Measurements from ENCODE around the gene SDF4.

Gene SDF4

DNA sequence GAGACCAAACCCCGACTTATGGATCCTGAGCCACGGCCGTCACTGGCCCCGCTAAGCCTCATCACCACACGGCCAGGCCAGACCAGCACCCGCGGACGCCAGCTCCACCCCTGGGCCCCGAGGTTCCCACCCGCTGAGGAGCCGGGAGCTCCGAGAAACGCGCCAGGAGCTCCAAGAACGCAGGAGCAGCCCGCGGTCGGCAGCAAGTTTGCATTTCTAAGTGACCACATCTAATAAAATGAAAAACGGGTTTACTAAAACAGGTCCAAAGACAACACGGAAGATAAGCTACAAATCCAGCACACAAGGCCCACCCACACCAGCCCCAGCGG lies 22.8 kb upstream of the SDF4 start:
- Histone ChIP-seq H2AFZ (ENCODE audit: low read depth, low read length) (no peak overlapping the region), H3K27ac (ENCODE audit: low read length) (no peak overlapping the region), H3K36me3 (ENCODE audit: insufficient read depth, low read length) (peaks cover 68% of the 10 kb centered on the region), H3K9ac (ENCODE audit: low read depth, low read length) (no peak overlapping the region), H4K20me1 (ENCODE audit: insufficient read depth, low read length) (peaks cover 26% of the 10 kb centered on the region), H3K4me1 (ENCODE audit: insufficient read depth, low read length) (peaks cover 24% of the 10 kb centered on the region), H3K27me3 (ENCODE audit: insufficient read depth, low read length, poor library complexity) (no peaks in the 10 kb centered on the region), H3K4me3 (ENCODE audit: low read depth in 1 of 2, low read length in 2 of 2) (no peak overlapping the region), H3K4me2 (ENCODE audit: insufficient read depth, low read length) (no peak overlapping the region), H3K9me3 (ENCODE audit: insufficient read depth, low read length, severe bottlenecking) (no peaks in the 10 kb centered on the region), H3K79me2 (ENCODE audit: insufficient read depth, low read length) (peaks cover 18% of the 10 kb centered on the region)
- ATAC-seq (ENCODE audit: insufficient read depth, low read depth), result no peak
- TF ChIP-seq CTCF (IDR thresholded peaks at IDR 0.05; ENCODE audit: borderline replicate concordance, extremely low read depth, low read length, poor library complexity, severe bottlenecking) (no peak), EZH2 (IDR thresholded peaks at IDR 0.05; ENCODE audit: borderline replicate concordance, low read depth, low read length, severe bottlenecking) (no peak)
- DNase-seq, result no peak

- H3K79me2 ChIP-seq (ENCODE audit: insufficient read depth, low read length), result peaks cover 15% of the 10 kb centered on the region
- no peaks in the 10 kb centered on the region for H3K9me3 ChIP-seq (ENCODE audit: insufficient read depth, low read length, severe bottlenecking)
- H3K4me2 ChIP-seq (ENCODE audit: insufficient read depth, low read length), result no peak overlapping the region
- no peaks in the 10 kb centered on the region for H3K27me3 ChIP-seq (ENCODE audit: insufficient read depth, low read length, poor library complexity)
- H2AFZ ChIP-seq (ENCODE audit: low read depth, low read length), result no peak overlapping the region
- no peak overlapping the region for H3K9ac ChIP-seq (ENCODE audit: low read depth, low read length)
- no peak for DNase-seq
- peaks cover 23% of the 10 kb centered on the region for H4K20me1 ChIP-seq (ENCODE audit: insufficient read depth, low read length)
- H3K36me3 ChIP-seq (ENCODE audit: insufficient read depth, low read length), result peaks cover 63% of the 10 kb centered on the region
- H3K27ac ChIP-seq (ENCODE audit: low read length), result no peak overlapping the region
- peaks cover 24% of the 10 kb centered on the region for H3K4me1 ChIP-seq (ENCODE audit: insufficient read depth, low read length)
- TF ChIP-seq CTCF (IDR thresholded peaks at IDR 0.05; ENCODE audit: borderline replicate concordance, extremely low read depth, low read length, poor library complexity, severe bottlenecking) (no peak), EZH2 (IDR thresholded peaks at IDR 0.05; ENCODE audit: borderline replicate concordance, low read depth, low read length, severe bottlenecking) (no peak)
- H3K4me3 ChIP-seq (ENCODE audit: low read depth in 1 of 2, low read length in 2 of 2), result no peak overlapping the region
- ATAC-seq (ENCODE audit: insufficient read depth, low read depth), result no peak
Measured at GRCh38 chr1:1253972-1254666, 22.3 kb upstream of the SDF4 start.

DNA sequence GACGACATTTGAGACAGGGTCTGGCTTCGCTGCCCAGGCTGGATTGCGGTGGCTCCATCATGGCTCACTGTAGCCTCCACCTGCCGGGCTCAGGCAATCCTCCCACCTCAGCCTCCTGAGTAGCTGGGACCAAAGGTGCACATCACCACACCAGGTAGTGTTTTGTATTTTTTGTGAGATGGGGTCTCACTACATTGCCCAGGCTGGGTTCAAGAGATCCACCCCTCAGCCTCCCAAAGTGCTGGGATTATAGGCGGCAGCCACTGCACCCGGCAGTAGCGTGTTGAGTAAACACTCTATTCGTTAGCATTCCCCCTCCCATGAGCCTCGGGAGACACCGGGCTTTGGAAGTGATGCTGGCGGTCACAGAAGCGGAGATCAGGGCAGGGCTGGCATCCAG lies 21.5 kb upstream of the SDF4 start:
- Histone ChIP-seq H3K4me3 (ENCODE audit: low read depth in 1 of 2, low read length in 2 of 2) (no peak overlapping the region), H4K20me1 (ENCODE audit: insufficient read depth, low read length) (peaks cover 16% of the 10 kb centered on the region), H3K27me3 (ENCODE audit: insufficient read depth, low read length, poor library complexity) (no peaks in the 10 kb centered on the region), H3K4me2 (ENCODE audit: insufficient read depth, low read length) (no peak overlapping the region), H3K36me3 (ENCODE audit: insufficient read depth, low read length) (peaks cover 55% of the 10 kb centered on the region), H3K9me3 (ENCODE audit: insufficient read depth, low read length, severe bottlenecking) (no peaks in the 10 kb centered on the region), H2AFZ (ENCODE audit: low read depth, low read length) (no peak overlapping the region), H3K4me1 (ENCODE audit: insufficient read depth, low read length) (peaks cover 24% of the 10 kb centered on the region), H3K9ac (ENCODE audit: low read depth, low read length) (no peak overlapping the region), H3K79me2 (ENCODE audit: insufficient read depth, low read length) (peaks cover 7% of the 10 kb centered on the region; the same call in 1 of the 2 replicates), H3K27ac (ENCODE audit: low read length) (no peak overlapping the region)
- TF ChIP-seq EZH2 (IDR thresholded peaks at IDR 0.05; ENCODE audit: borderline replicate concordance, low read depth, low read length, severe bottlenecking) (no peak), CTCF (IDR thresholded peaks at IDR 0.05; ENCODE audit: borderline replicate concordance, extremely low read depth, low read length, poor library complexity, severe bottlenecking) (no peak)
- no peak for ATAC-seq (ENCODE audit: insufficient read depth, low read depth)
- DNase-seq, result no peak

Measured in DND-41 (cell line).